H9 (cell line): ENCODE data around the gene FBLN7. TPM values are rescaled to one million over a fixed set of nuclear protein-coding genes. Genes with fewer than 3 reads are reported as not detected.

Experiments
- DNase-seq: peaks from one replicate; pipeline ENCODE4 v3.0.0-alpha.2; 2017
- H2AFZ ChIP-seq: one replicate; pipeline ENCODE4 v1.6.1; 2013; ENCODE audit warnings: mild to moderate bottlenecking, low read length, control low read depth, moderate library complexity
- H2AK5ac ChIP-seq: 2 replicates; pipeline ENCODE4 v1.6.1; 2013; ENCODE audit warnings: low read length, control low read depth, mixed read lengths; ENCODE audit not compliant: insufficient read length
- H2BK120ac ChIP-seq: one replicate; pipeline ENCODE4 v1.6.1; 2013; ENCODE audit warnings: low read depth, mild to moderate bottlenecking, low read length, control low read depth, inconsistent platforms; ENCODE audit not compliant: poor library complexity, severe bottlenecking
- H2BK12ac ChIP-seq: 2 replicates; pipeline ENCODE4 v1.6.1; 2013; ENCODE audit warnings: low read length, control low read depth, mixed read lengths, low read depth; ENCODE audit not compliant: insufficient read length
- H2BK15ac ChIP-seq: 2 replicates; pipeline ENCODE4 v1.6.1; 2013; ENCODE audit warnings: low read depth, low read length, control low read depth
- H2BK20ac ChIP-seq: one replicate; pipeline ENCODE4 v1.6.1; 2013; ENCODE audit warnings: low read depth, mild to moderate bottlenecking, low read length, control low read depth, inconsistent platforms; ENCODE audit not compliant: poor library complexity, severe bottlenecking
- H2BK5ac ChIP-seq: 2 replicates; pipeline ENCODE4 v1.6.1; 2013; ENCODE audit warnings: low read length, control low read depth, mixed read lengths; ENCODE audit not compliant: insufficient read length
- H3K14ac ChIP-seq: 2 replicates; pipeline ENCODE4 v1.6.1; 2013; ENCODE audit warnings: low read length, control low read depth; ENCODE audit not compliant: insufficient read depth
- H3K18ac ChIP-seq: 2 replicates; pipeline ENCODE4 v1.6.1; 2013; ENCODE audit warnings: low read depth, mild to moderate bottlenecking, mixed read lengths, low read length, control low read depth; ENCODE audit not compliant: insufficient read length
- H3K23ac ChIP-seq: 2 replicates; pipeline ENCODE4 v1.6.1; 2013; ENCODE audit warnings: low read length, control low read depth, mixed read lengths, low read depth; ENCODE audit not compliant: insufficient read length
- H3K23me2 ChIP-seq: 2 replicates; pipeline ENCODE4 v1.6.1; 2013; ENCODE audit warnings: low read depth, mild to moderate bottlenecking, mixed read lengths, low read length, control low read depth; ENCODE audit not compliant: insufficient read length, poor library complexity, severe bottlenecking
- H3K27ac ChIP-seq: 2 replicates; pipeline ENCODE4 v1.5.1; 2013; ENCODE audit warnings: low read length, control low read depth, mixed read lengths, low read depth; ENCODE audit not compliant: insufficient read length
- H3K27me3 ChIP-seq: 2 replicates; pipeline ENCODE4 v1.6.1; 2013; ENCODE audit warnings: low read length, control low read depth, inconsistent platforms; ENCODE audit not compliant: insufficient read depth
- H3K4ac ChIP-seq: 2 replicates; pipeline ENCODE4 v1.6.1; 2013; ENCODE audit warnings: low read depth, mild to moderate bottlenecking, control low read depth, inconsistent platforms, low read length, moderate library complexity
- H3K4me1 ChIP-seq: 2 replicates; pipeline ENCODE4 v1.6.1; 2013; ENCODE audit warnings: low read length, control low read depth, inconsistent platforms; ENCODE audit not compliant: insufficient read depth
- H3K4me2 ChIP-seq: 2 replicates; pipeline ENCODE4 v1.6.1; 2013; ENCODE audit warnings: low read length, control low read depth, mixed read lengths; ENCODE audit not compliant: insufficient read length, insufficient read depth
- H3K56ac ChIP-seq: 2 replicates; pipeline ENCODE4 v1.6.1; 2013; ENCODE audit warnings: low read depth, mild to moderate bottlenecking, mixed read lengths, low read length, control low read depth; ENCODE audit not compliant: insufficient read length
- H3K79me1 ChIP-seq: 2 replicates; pipeline ENCODE4 v1.6.1; 2013; ENCODE audit warnings: low read depth, mild to moderate bottlenecking, moderate library complexity, low read length, control low read depth, inconsistent platforms; ENCODE audit not compliant: insufficient read depth, poor library complexity, severe bottlenecking
- H3K79me2 ChIP-seq: 2 replicates; pipeline ENCODE4 v1.6.1; 2013; ENCODE audit warnings: low read length, control low read depth, inconsistent platforms; ENCODE audit not compliant: insufficient read depth
- H3K9ac ChIP-seq: 2 replicates; pipeline ENCODE4 v1.6.1; 2013; ENCODE audit warnings: low read length, control low read depth, mixed read lengths; ENCODE audit not compliant: insufficient read length; ENCODE audit errors: extremely low read depth
- H3K9me3 ChIP-seq: one replicate; pipeline ENCODE4 v1.6.1; 2013; ENCODE audit warnings: low read depth, low read length, inconsistent platforms; ENCODE audit not compliant: control insufficient read depth
- H3T11ph ChIP-seq: one replicate; pipeline ENCODE4 v1.6.1; 2013; ENCODE audit warnings: mild to moderate bottlenecking, low read length, control low read depth, inconsistent platforms
- H4K20me1 ChIP-seq: one replicate; pipeline ENCODE4 v1.6.1; 2013; ENCODE audit not compliant: control insufficient read depth, insufficient read length, insufficient read depth
- H4K5ac ChIP-seq: 2 replicates; pipeline ENCODE4 v1.6.1; 2013; ENCODE audit warnings: low read depth, mild to moderate bottlenecking, mixed read lengths, low read length, control low read depth; ENCODE audit not compliant: insufficient read length
- H4K8ac ChIP-seq: replicated peaks from 2 replicates; pipeline ENCODE4 v1.6.1; 2013; ENCODE audit warnings: low read length, control low read depth, mixed read lengths, low read depth; ENCODE audit not compliant: insufficient read length
- H4K91ac ChIP-seq: 2 replicates; pipeline ENCODE4 v1.6.1; 2013; ENCODE audit warnings: low read depth, mild to moderate bottlenecking, moderate library complexity, mixed read lengths, low read length, control low read depth; ENCODE audit not compliant: insufficient read length
- H3K27ac Mint-ChIP-seq, 3 experiments: 2 replicates in 2 of 3; 3 replicates in 1 of 3; pipeline ENCODE4 v1.8.0; 2020 to 2021; ENCODE audit warnings: mixed read lengths in 3 of 3, mild to moderate bottlenecking in 1 of 3, moderate library complexity in 1 of 3
- H3K27me3 Mint-ChIP-seq: 2 replicates; pipeline ENCODE4 v1.8.0; 2021; ENCODE audit warnings: low read depth, mild to moderate bottlenecking, moderate library complexity, mixed read lengths
- H3K36me3 Mint-ChIP-seq, 3 experiments: 2 replicates in 2 of 3; 3 replicates in 1 of 3; pipeline ENCODE4 v1.8.0; 2020 to 2021; ENCODE audit warnings: low read depth in 3 of 3, mixed read lengths in 3 of 3; ENCODE audit not compliant: insufficient read depth in 1 of 3
- H3K4me1 Mint-ChIP-seq, 2 experiments: 2 replicates each; pipeline ENCODE4 v1.8.0; 2020; ENCODE audit warnings: mixed read lengths in 2 of 2
- H3K4me3 Mint-ChIP-seq, 2 experiments: 2 replicates in 1 of 2; 3 replicates in 1 of 2; pipeline ENCODE4 v1.8.0; 2020 to 2021; ENCODE audit warnings: mild to moderate bottlenecking in 2 of 2, mixed read lengths in 2 of 2, moderate library complexity in 1 of 2
- H3K9me3 Mint-ChIP-seq, 2 experiments: 2 replicates in 1 of 2; 3 replicates in 1 of 2; pipeline ENCODE4 v1.8.0; 2020; ENCODE audit warnings: mild to moderate bottlenecking in 2 of 2, mixed read lengths in 2 of 2, moderate library complexity in 1 of 2
- WGBS: extraction: QIAGEN DNeasy Blood & Tissue Kit; methylation state at CpG from one replicate; pipeline ENCODE4 v1.1.7; 2013; ENCODE audit warnings: missing lambda C conversion rate, low lambda C conversion rate, mixed read lengths; ENCODE audit not compliant: insufficient read length; ENCODE audit errors: extremely low coverage; 5-methylcytosine and 5-hydroxymethylcytosine counted together
- total RNA-seq: library from RNA; stranded (reverse); gene quantifications from 2 replicates; pipeline ENCODE4 v1.2.1, GENCODE V29; 2021
- TF ChIP-seq, protein P1 (sequence below): fragments of 200-600 bp; sonication (generic); conservative IDR thresholded peaks from 3 replicates; pipeline ENCODE4 v1.8.0; 2021; ENCODE audit warnings: antibody characterized with exemption, mild to moderate bottlenecking

FBLN7 gene
- total RNA-seq, 1 experiment from 2014 or later, result 1.3 TPM

DNA sequence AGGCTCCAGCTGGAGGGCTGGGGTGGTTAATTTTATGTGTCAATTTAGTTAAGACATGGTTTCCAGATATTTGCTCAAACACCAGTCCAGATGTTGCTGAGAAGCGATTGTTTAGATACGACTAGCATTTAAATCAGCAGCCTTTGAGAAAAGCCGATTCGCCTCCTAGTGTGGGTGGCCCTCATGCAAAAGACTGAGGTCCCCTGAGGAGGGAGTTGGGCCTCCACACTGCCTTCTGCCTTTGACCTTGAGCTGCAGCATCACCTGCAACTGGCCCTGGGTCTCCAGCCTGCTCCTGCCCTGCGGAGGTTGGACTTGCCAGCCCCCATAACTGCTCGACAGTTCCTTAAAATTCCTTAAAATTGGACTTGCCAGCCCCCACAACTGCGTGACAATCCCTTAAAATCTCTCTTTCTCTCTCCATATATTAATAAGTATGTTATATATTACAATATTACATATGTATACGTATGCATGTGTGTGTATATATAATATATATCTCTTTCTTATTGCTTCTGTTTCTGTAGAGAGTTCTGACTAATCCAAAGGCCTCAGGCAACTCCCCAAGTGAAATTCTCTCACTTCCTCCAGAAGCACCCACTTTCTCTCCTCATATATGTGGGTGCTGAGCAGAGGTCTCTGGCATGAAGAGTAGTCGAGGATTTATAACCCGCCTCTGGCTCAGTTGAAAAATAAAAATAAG, 14.4 kb downstream of the FBLN7 start:
- H2BK120ac ChIP-seq, result no peak overlapping the region
- peaks cover 3% of the 10 kb centered on the region; the same call in 1 of the 2 replicates for H3K4me1 ChIP-seq
- peaks cover 21 to 24% of the 10 kb centered on the region in 2 experiments for H3K4me1 Mint-ChIP-seq
- H3K4me3 Mint-ChIP-seq, result no peak overlapping the region; a peak in 1 of 5 replicates
- no peak overlapping the region; a peak in 1 of 7 replicates for H3K27ac Mint-ChIP-seq
- H2AFZ ChIP-seq, result no peak overlapping the region
- H3K9me3 Mint-ChIP-seq, result no peaks in the 10 kb centered on the region
- no peak overlapping the region for H3K4me2 ChIP-seq
- no peak overlapping the region for H2BK5ac ChIP-seq
- H2BK20ac ChIP-seq, result no peak overlapping the region
- H3K56ac ChIP-seq, result no peak overlapping the region
- no peak overlapping the region for H2BK12ac ChIP-seq
- no peak overlapping the region for H4K8ac ChIP-seq
- no peak overlapping the region for H3K18ac ChIP-seq
- no peak overlapping the region for H3K14ac ChIP-seq
- WGBS, result no CpG with 5 or more reads among the region's 10 CpGs
- no peaks in the 10 kb centered on the region for H3K9me3 ChIP-seq
- no peaks in the 10 kb centered on the region for H3K23me2 ChIP-seq
- no peaks in the 10 kb centered on the region for H3K27me3 ChIP-seq
- H2BK15ac ChIP-seq, result no peak overlapping the region
- H3K79me1 ChIP-seq, result no peaks in the 10 kb centered on the region
- TF ChIP-seq, protein P1, sequence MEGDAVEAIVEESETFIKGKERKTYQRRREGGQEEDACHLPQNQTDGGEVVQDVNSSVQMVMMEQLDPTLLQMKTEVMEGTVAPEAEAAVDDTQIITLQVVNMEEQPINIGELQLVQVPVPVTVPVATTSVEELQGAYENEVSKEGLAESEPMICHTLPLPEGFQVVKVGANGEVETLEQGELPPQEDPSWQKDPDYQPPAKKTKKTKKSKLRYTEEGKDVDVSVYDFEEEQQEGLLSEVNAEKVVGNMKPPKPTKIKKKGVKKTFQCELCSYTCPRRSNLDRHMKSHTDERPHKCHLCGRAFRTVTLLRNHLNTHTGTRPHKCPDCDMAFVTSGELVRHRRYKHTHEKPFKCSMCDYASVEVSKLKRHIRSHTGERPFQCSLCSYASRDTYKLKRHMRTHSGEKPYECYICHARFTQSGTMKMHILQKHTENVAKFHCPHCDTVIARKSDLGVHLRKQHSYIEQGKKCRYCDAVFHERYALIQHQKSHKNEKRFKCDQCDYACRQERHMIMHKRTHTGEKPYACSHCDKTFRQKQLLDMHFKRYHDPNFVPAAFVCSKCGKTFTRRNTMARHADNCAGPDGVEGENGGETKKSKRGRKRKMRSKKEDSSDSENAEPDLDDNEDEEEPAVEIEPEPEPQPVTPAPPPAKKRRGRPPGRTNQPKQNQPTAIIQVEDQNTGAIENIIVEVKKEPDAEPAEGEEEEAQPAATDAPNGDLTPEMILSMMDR, result no peak
- no peak overlapping the region for H3K9ac ChIP-seq
- H4K91ac ChIP-seq, result no peak overlapping the region
- no peaks in the 10 kb centered on the region for H4K20me1 ChIP-seq
- H3K79me2 ChIP-seq, result no peaks in the 10 kb centered on the region
- no peak overlapping the region for H4K5ac ChIP-seq
- H3K27me3 Mint-ChIP-seq, result no peaks in the 10 kb centered on the region; the same call in 1 of the 2 replicates
- H3T11ph ChIP-seq, result no peak overlapping the region
- no peak overlapping the region for H3K23ac ChIP-seq
- no peak for DNase-seq
- H3K4ac ChIP-seq, result no peak overlapping the region
- no peaks in the 10 kb centered on the region; a peak in 1 of 7 replicates for H3K36me3 Mint-ChIP-seq
- no peak overlapping the region for H3K27ac ChIP-seq
- no peak overlapping the region for H2AK5ac ChIP-seq
